Neural progenitor cell (in vitro differentiated cells): ENCODE data around the gene PVALEF. TPM values are rescaled to one million over a fixed set of nuclear protein-coding genes. Genes with fewer than 3 reads are reported as not detected.

Source experiments
- DNase-seq: peaks from one replicate; pipeline ENCODE4 v3.0.0-alpha.2; 2016; ENCODE audit warnings: low spot score
- H2AFZ ChIP-seq: fragments of 200-600 bp; sonication (generic); replicated peaks from 2 replicates; pipeline ENCODE4 v1.6.1; 2016; ENCODE audit warnings: antibody characterized with exemption
- H3F3A ChIP-seq: fragments of 200-600 bp; sonication (generic); 2 replicates; pipeline ENCODE4 v1.6.1; 2016; ENCODE audit warnings: antibody characterized with exemption, low read depth
- H3K27ac ChIP-seq: fragments of 200-600 bp; sonication (generic); 2 replicates; pipeline ENCODE4 v1.5.1; 2016; ENCODE audit warnings: mild to moderate bottlenecking
- H3K27me3 ChIP-seq: fragments of 200-600 bp; sonication (generic); 2 replicates; pipeline ENCODE4 v1.6.1; 2016; ENCODE audit warnings: mild to moderate bottlenecking, moderate library complexity
- H3K36me3 ChIP-seq: fragments of 200-600 bp; sonication (generic); 2 replicates; pipeline ENCODE4 v1.5.1; 2016
- H3K4me1 ChIP-seq: fragments of 200-600 bp; sonication (generic); 2 replicates; pipeline ENCODE4 v1.6.1; 2016; ENCODE audit warnings: mixed run types
- H3K4me2 ChIP-seq: fragments of 200-600 bp; sonication (generic); 2 replicates; pipeline ENCODE4 v1.6.1; 2016
- H3K4me3 ChIP-seq: fragments of 200-600 bp; sonication (generic); 2 replicates; pipeline ENCODE4 v1.5.1; 2016
- H3K79me2 ChIP-seq: fragments of 200-600 bp; sonication (generic); 2 replicates; pipeline ENCODE4 v1.6.1; 2016; ENCODE audit warnings: low read depth
- H3K9ac ChIP-seq: fragments of 200-600 bp; sonication (generic); 2 replicates; pipeline ENCODE4 v1.6.1; 2016
- H3K9me3 ChIP-seq: fragments of 200-600 bp; sonication (generic); 2 replicates; pipeline ENCODE4 v1.5.1; 2016; ENCODE audit warnings: low read depth
- H4K20me1 ChIP-seq: fragments of 200-600 bp; sonication (generic); 2 replicates; pipeline ENCODE4 v1.6.1; 2016; ENCODE audit warnings: low read depth
- H3K27ac Mint-ChIP-seq: 3 replicates; pipeline ENCODE4 v1.8.0; 2021; ENCODE audit warnings: mixed read lengths
- H3K27me3 Mint-ChIP-seq: 2 replicates; pipeline ENCODE4 v1.8.0; 2022; ENCODE audit warnings: low read depth, mild to moderate bottlenecking, inconsistent platforms, moderate library complexity, mixed read lengths; ENCODE audit not compliant: insufficient read depth
- H3K36me3 Mint-ChIP-seq: 3 replicates; pipeline ENCODE4 v1.8.0; 2021; ENCODE audit warnings: mixed read lengths
- H3K4me1 Mint-ChIP-seq: 3 replicates; pipeline ENCODE4 v1.8.0; 2021; ENCODE audit warnings: mixed read lengths
- H3K4me3 Mint-ChIP-seq: 3 replicates; pipeline ENCODE4 v1.8.0; 2021; ENCODE audit warnings: mild to moderate bottlenecking, moderate library complexity, mixed read lengths
- H3K9me3 Mint-ChIP-seq: 3 replicates; pipeline ENCODE4 v1.8.0; 2020; ENCODE audit warnings: mixed read lengths
- CTCF ChIP-seq: fragments of 200-600 bp; sonication (generic); IDR thresholded peaks from 2 replicates; pipeline ENCODE4 v1.5.1; 2017; ENCODE audit warnings: antibody characterized with exemption, mild to moderate bottlenecking
- EZH2 ChIP-seq: fragments of 200-600 bp; sonication (generic); IDR thresholded peaks from 2 replicates; pipeline ENCODE4 v1.6.1; 2017; ENCODE audit warnings: antibody characterized with exemption, mild to moderate bottlenecking, moderate library complexity
- EZH2phosphoT487 ChIP-seq: fragments of 200-600 bp; sonication (generic); IDR thresholded peaks from 2 replicates; pipeline ENCODE4 v1.6.1; 2017; ENCODE audit warnings: antibody characterized with exemption
- total RNA-seq: library from RNA; depleted of rRNA; stranded (reverse); fragments of >200 nt; gene quantifications from 2 replicates; pipeline ENCODE4 v1.2.3, GENCODE V29; 2015; ENCODE audit warnings: low replicate concordance

Gene PVALEF
- total RNA-seq, 1 donor from 2014 or later, result not detected

GRCh38 chr17:81208651-81209050, 43.3 kb downstream of the PVALEF start:
- H4K20me1 ChIP-seq, result peaks cover 10% of the 10 kb centered on the region
- no peak for DNase-seq
- peaks cover 10% of the 10 kb centered on the region for H3K79me2 ChIP-seq
- Mint-ChIP-seq H3K4me1 (peaks cover 3% of the 10 kb centered on the region), H3K4me3 (no peak overlapping the region), H3K27ac (no peak overlapping the region), H3K27me3 (peaks cover 4% of the 10 kb centered on the region), H3K9me3 (no peaks in the 10 kb centered on the region), H3K36me3 (peaks cover 7% of the 10 kb centered on the region)
- no peak overlapping the region for H3K4me3 ChIP-seq
- no peaks in the 10 kb centered on the region for H3K4me1 ChIP-seq
- H3K36me3 ChIP-seq, result no peaks in the 10 kb centered on the region
- no peak overlapping the region for H2AFZ ChIP-seq
- H3K9me3 ChIP-seq, result no peaks in the 10 kb centered on the region
- peaks cover 5% of the 10 kb centered on the region for H3F3A ChIP-seq
- H3K27me3 ChIP-seq, result no peaks in the 10 kb centered on the region
- no peak overlapping the region for H3K9ac ChIP-seq
- H3K27ac ChIP-seq, result no peak overlapping the region
- H3K4me2 ChIP-seq, result no peak overlapping the region
- TF ChIP-seq EZH2 (no peak), CTCF (no peak), EZH2phosphoT487 (no peak)

- no peak overlapping the region for H3K4me2 ChIP-seq
- H3K79me2 ChIP-seq, result peaks cover 10% of the 10 kb centered on the region
- H3K27me3 ChIP-seq, result no peaks in the 10 kb centered on the region
- TF ChIP-seq CTCF (no peak), EZH2phosphoT487 (no peak), EZH2 (no peak)
- no peak overlapping the region for H3K4me3 Mint-ChIP-seq
- no peak overlapping the region for H2AFZ ChIP-seq
- no peaks in the 10 kb centered on the region for H3K9me3 Mint-ChIP-seq
- no peaks in the 10 kb centered on the region for H3K36me3 ChIP-seq
- peaks cover 4% of the 10 kb centered on the region for H3K27me3 Mint-ChIP-seq
- no peak overlapping the region for H3K9ac ChIP-seq
- H3K4me3 ChIP-seq, result no peak overlapping the region
- H3K9me3 ChIP-seq, result no peaks in the 10 kb centered on the region
- peaks cover 5% of the 10 kb centered on the region for H3F3A ChIP-seq
- peaks cover 3% of the 10 kb centered on the region for H3K4me1 Mint-ChIP-seq
- no peaks in the 10 kb centered on the region for H3K4me1 ChIP-seq
- no peak overlapping the region for H3K27ac Mint-ChIP-seq
- H3K27ac ChIP-seq, result peak overlapping the region; percentile 67
- H3K36me3 Mint-ChIP-seq, result peaks cover 7% of the 10 kb centered on the region
- H4K20me1 ChIP-seq, result peaks cover 10% of the 10 kb centered on the region
- DNase-seq, result peak; percentile 28
Measured at GRCh38 chr17:81209141-81209540, 43.8 kb downstream of the PVALEF start.

GRCh38 chr17:81210466-81210865, 45.2 kb downstream of the PVALEF start:
- Mint-ChIP-seq H3K27me3 (peaks cover 4% of the 10 kb centered on the region), H3K4me1 (peaks cover 3% of the 10 kb centered on the region), H3K36me3 (peaks cover 5% of the 10 kb centered on the region), H3K4me3 (no peak overlapping the region), H3K9me3 (no peaks in the 10 kb centered on the region), H3K27ac (no peak overlapping the region)
- TF ChIP-seq EZH2phosphoT487, result no peak
- no peak for TF ChIP-seq EZH2
- TF ChIP-seq CTCF, result no peak
- Histone ChIP-seq H3K27ac (no peak overlapping the region), H3F3A (peaks cover 5% of the 10 kb centered on the region), H3K27me3 (no peaks in the 10 kb centered on the region), H3K9ac (no peak overlapping the region), H3K4me3 (no peak overlapping the region), H4K20me1 (peaks cover 10% of the 10 kb centered on the region), H3K36me3 (no peaks in the 10 kb centered on the region), H3K9me3 (no peaks in the 10 kb centered on the region), H3K4me1 (no peaks in the 10 kb centered on the region), H3K4me2 (no peak overlapping the region), H2AFZ (no peak overlapping the region), H3K79me2 (peaks cover 10% of the 10 kb centered on the region)
- DNase-seq, result no peak
